Measurements from ENCODE around the gene FERMT3.
"Not testable (repeated sequence)": the region's sequence is repeated elsewhere in the genome, so short reads cannot be mapped to it uniquely, and the experiment has no call there.

The FERMT3 gene

GRCh38 chr11:64206457-64207255 lies at the start of gene FERMT3:
TSS of gene FERMT3 (plus strand) at chr11:64206721. CDS start at chr11:64207365, 644 bp downstream.
- DNase-seq, result peak; percentile 69 to 77

GRCh38 chr11:64157631-64158394 lies 48.7 kb upstream of the FERMT3 start:
- DNase-seq, result no peak

GRCh38 chr11:64161037-64161436 lies 45.5 kb upstream of the FERMT3 start:
- DNase-seq, result no peak

- not testable (repeated sequence) for DNase-seq
These were observed 43.8 kb upstream of the FERMT3 start for GRCh38 chr11:64162769-64163168.

- no peak for DNase-seq
These were observed 42.6 kb upstream of the FERMT3 start for GRCh38 chr11:64163951-64164350.

- DNase-seq, result no peak
These were observed 41.9 kb upstream of the FERMT3 start for GRCh38 chr11:64164392-64165312.

- DNase-seq, result peak in 1 of 2 donors; percentile 21
These were observed 41.1 kb upstream of the FERMT3 start for GRCh38 chr11:64165481-64165841.

- DNase-seq, result peak; percentile 82 to 85
These were observed 40.5 kb upstream of the FERMT3 start, which contains the start of gene MACROD1 for GRCh38 chr11:64165842-64166635. TSS of gene MACROD1 (minus strand) at chr11:64166113. CDS start at chr11:64165994, 119 bp downstream.

- DNase-seq, result no peak
These were observed 36.1 kb upstream of the FERMT3 start for GRCh38 chr11:64170419-64170818.

GRCh38 chr11:64173616-64174355 lies 32.7 kb upstream of the FERMT3 start:
- no peak for DNase-seq

- no peak for DNase-seq
These were observed 29.8 kb upstream of the FERMT3 start for GRCh38 chr11:64176751-64177150.

- DNase-seq, result no peak
These were observed 28.3 kb upstream of the FERMT3 start for GRCh38 chr11:64178203-64178602.

GRCh38 chr11:64178951-64179639 lies 27.4 kb upstream of the FERMT3 start:
- no peak for DNase-seq

GRCh38 chr11:64180891-64181290 lies 25.6 kb upstream of the FERMT3 start:
- no peak for DNase-seq

GRCh38 chr11:64181506-64182411 lies 24.8 kb upstream of the FERMT3 start:
- peak; percentile 21 to 27 for DNase-seq

GRCh38 chr11:64183890-64184289 lies 22.6 kb upstream of the FERMT3 start:
- no peak for DNase-seq

GRCh38 chr11:64185175-64185692 lies 21.3 kb upstream of the FERMT3 start:
- no peak for DNase-seq

GRCh38 chr11:64185693-64186491 lies 20.6 kb upstream of the FERMT3 start, which contains the start of gene STIP1:
TSS of gene STIP1 (plus strand) at chr11:64186171. CDS start at chr11:64186262, 91 bp downstream.
- DNase-seq, result peak; percentile 98 to 99
